ENCODE measurements around the gene RAB12.
"Not testable (repeated sequence)": the region's sequence is repeated elsewhere in the genome, so short reads cannot be mapped to it uniquely, and the experiment has no call there.

The RAB12 gene

GRCh38 chr18:8631265-8631664, 22.0 kb downstream of the RAB12 start:
- TF ChIP-seq CTCF (conservative IDR thresholded peaks at IDR 0.05; ENCODE audit: low read length) = no peak
- no peak overlapping the region for H3K4me3 ChIP-seq (ENCODE audit: low read length)
- no peak for DNase-seq (ENCODE audit: low read depth)

GRCh38 chr18:8632386-8632785, 23.1 kb downstream of the RAB12 start:
- no peak for TF ChIP-seq CTCF (conservative IDR thresholded peaks at IDR 0.05; ENCODE audit: low read length)
- no peak overlapping the region for H3K4me3 ChIP-seq (ENCODE audit: low read length)
- no peak for DNase-seq (ENCODE audit: low read depth)

GRCh38 chr18:8634508-8634907, 25.3 kb downstream of the RAB12 start:
- no peak for TF ChIP-seq CTCF (conservative IDR thresholded peaks at IDR 0.05; ENCODE audit: low read length)
- no peak overlapping the region for H3K4me3 ChIP-seq (ENCODE audit: low read length)
- no peak for DNase-seq (ENCODE audit: low read depth)

- no peak for TF ChIP-seq CTCF (conservative IDR thresholded peaks at IDR 0.05; ENCODE audit: low read length)
- H3K4me3 ChIP-seq (ENCODE audit: low read length) = no peak overlapping the region
- DNase-seq (ENCODE audit: low read depth) = peak; percentile 40
These were observed 25.9 kb downstream of the RAB12 start for GRCh38 chr18:8635087-8635486.

GRCh38 chr18:8639762-8640161, 30.5 kb downstream of the RAB12 start:
- TF ChIP-seq CTCF (conservative IDR thresholded peaks at IDR 0.05; ENCODE audit: low read length) = no peak
- H3K4me3 ChIP-seq (ENCODE audit: low read length) = no peak overlapping the region
- DNase-seq (ENCODE audit: low read depth) = no peak

GRCh38 chr18:8643326-8643878, 34.2 kb downstream of the RAB12 start:
- no peak overlapping the region for H3K4me3 ChIP-seq (ENCODE audit: low read length)
- TF ChIP-seq CTCF (conservative IDR thresholded peaks at IDR 0.05; ENCODE audit: low read length) = no peak
- peak; percentile 36 for DNase-seq (ENCODE audit: low read depth)

GRCh38 chr18:8647359-8647758, 38.1 kb downstream of the RAB12 start:
- not testable (repeated sequence) for H3K4me3 ChIP-seq (ENCODE audit: low read length); DNase-seq (ENCODE audit: low read depth)

- not testable (repeated sequence) for H3K4me3 ChIP-seq (ENCODE audit: low read length); DNase-seq (ENCODE audit: low read depth)
These were observed 42.4 kb downstream of the RAB12 start for GRCh38 chr18:8651478-8652261.
